ENCODE results near the gene EXOC6B.

- TF ChIP-seq ZNF263 (CRISPR knock-in tag; IDR thresholded peaks at IDR 0.05; ENCODE audit: low read depth) (no peak), NR3C1 (CRISPR knock-in tag; conservative IDR thresholded peaks at IDR 0.05; ENCODE audit: low read depth) (no peak), CTCF (IDR thresholded peaks at IDR 0.05) (no peak), CREM (CRISPR knock-in tag; IDR thresholded peaks at IDR 0.05) (no peak), NR2C2 (CRISPR knock-in tag; IDR thresholded peaks at IDR 0.05) (no peak), JUN (CRISPR knock-in tag; IDR thresholded peaks at IDR 0.05) (no peak), USF2 (CRISPR knock-in tag; IDR thresholded peaks at IDR 0.05) (no peak), ZNF416 (CRISPR knock-in tag; IDR thresholded peaks at IDR 0.05) (no peak), MXD4 (CRISPR knock-in tag; IDR thresholded peaks at IDR 0.05; ENCODE audit: borderline replicate concordance) (no peak), NFE2L1 (CRISPR knock-in tag; IDR thresholded peaks at IDR 0.05) (no peak), ATF2 (CRISPR knock-in tag; IDR thresholded peaks at IDR 0.05; ENCODE audit: borderline replicate concordance, low read depth) (no peak), MAX (CRISPR knock-in tag; IDR thresholded peaks at IDR 0.05) (no peak)
- TF ChIP-seq, protein P1, sequence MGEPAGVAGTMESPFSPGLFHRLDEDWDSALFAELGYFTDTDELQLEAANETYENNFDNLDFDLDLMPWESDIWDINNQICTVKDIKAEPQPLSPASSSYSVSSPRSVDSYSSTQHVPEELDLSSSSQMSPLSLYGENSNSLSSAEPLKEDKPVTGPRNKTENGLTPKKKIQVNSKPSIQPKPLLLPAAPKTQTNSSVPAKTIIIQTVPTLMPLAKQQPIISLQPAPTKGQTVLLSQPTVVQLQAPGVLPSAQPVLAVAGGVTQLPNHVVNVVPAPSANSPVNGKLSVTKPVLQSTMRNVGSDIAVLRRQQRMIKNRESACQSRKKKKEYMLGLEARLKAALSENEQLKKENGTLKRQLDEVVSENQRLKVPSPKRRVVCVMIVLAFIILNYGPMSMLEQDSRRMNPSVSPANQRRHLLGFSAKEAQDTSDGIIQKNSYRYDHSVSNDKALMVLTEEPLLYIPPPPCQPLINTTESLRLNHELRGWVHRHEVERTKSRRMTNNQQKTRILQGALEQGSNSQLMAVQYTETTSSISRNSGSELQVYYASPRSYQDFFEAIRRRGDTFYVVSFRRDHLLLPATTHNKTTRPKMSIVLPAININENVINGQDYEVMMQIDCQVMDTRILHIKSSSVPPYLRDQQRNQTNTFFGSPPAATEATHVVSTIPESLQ (CRISPR knock-in tag; IDR thresholded peaks at IDR 0.05), result no peak
- TF ChIP-seq, protein P2, sequence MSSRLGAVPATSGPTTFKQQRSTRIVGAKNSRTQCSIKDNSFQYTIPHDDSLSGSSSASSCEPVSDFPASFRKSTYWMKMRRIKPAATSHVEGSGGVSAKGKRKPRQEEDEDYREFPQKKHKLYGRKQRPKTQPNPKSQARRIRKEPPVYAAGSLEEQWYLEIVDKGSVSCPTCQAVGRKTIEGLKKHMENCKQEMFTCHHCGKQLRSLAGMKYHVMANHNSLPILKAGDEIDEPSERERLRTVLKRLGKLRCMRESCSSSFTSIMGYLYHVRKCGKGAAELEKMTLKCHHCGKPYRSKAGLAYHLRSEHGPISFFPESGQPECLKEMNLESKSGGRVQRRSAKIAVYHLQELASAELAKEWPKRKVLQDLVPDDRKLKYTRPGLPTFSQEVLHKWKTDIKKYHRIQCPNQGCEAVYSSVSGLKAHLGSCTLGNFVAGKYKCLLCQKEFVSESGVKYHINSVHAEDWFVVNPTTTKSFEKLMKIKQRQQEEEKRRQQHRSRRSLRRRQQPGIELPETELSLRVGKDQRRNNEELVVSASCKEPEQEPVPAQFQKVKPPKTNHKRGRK (CRISPR knock-in tag; IDR thresholded peaks at IDR 0.05; ENCODE audit: borderline replicate concordance), result no peak
These were observed 136.1 kb downstream of the EXOC6B start for GRCh38 chr2:72689579-72690195.
